HCT116 (cell line): ENCODE data around the gene MAP7. TPM values are rescaled to one million over a fixed set of nuclear protein-coding genes. Genes with fewer than 3 reads are reported as not detected.

Experiments used
- ATAC-seq: fragments of 200-7000 bp; cut with Tn5 transposase; 2 replicates; pipeline ENCODE4 v1.9.1; 2020; ENCODE audit warnings: mild to moderate bottlenecking, moderate library complexity
- BruUV-seq: library from RNA; stranded (reverse); fragments of 400-500 nt; replicated peaks from 2 replicates; lab custom pipeline; 2021; lab: Mats Ljungman, UMichigan
- CTCF ChIA-PET: fragments of 300-600 bp; sonication (Branson Sonifier 250); formaldehyde crosslinking; loops from one replicate; lab custom pipeline; 2021; ENCODE audit warnings: antibody characterized with exemption; lab: Charles Lee
- POLR2A ChIA-PET: fragments of 300-600, 350-600 bp; sonication (Branson Sonifier 250); formaldehyde crosslinking; loops from one replicate; lab custom pipeline; 2021; ENCODE audit warnings: antibody characterized with exemption; lab: Charles Lee
- RAD21 ChIA-PET, 2 experiments: fragments of 300-600 bp; sonication (Branson Sonifier 250); formaldehyde crosslinking; loops; one replicate each; lab custom pipeline; 2023; ENCODE audit warnings: low total read pairs in 2 of 2; ENCODE audit not compliant: uncharacterized antibody in 2 of 2, unreplicated experiment in 2 of 2, low non-redundant PET in 1 of 2; lab: Charles Lee
- DNase-seq: peaks from one replicate; pipeline ENCODE4 v3.0.0-alpha.2; 2010; ENCODE audit warnings: low read depth, low spot score
- H2AFZ ChIP-seq: fragments of 200-600 bp; shearing (Covaris generic), sonication (generic); 2 replicates; pipeline ENCODE4 v1.6.1; 2017; ENCODE audit warnings: low read depth, mixed run types, mixed read lengths, antibody characterized with exemption, low read length; ENCODE audit not compliant: poor library complexity, severe bottlenecking
- H3K27ac ChIP-seq: 2 replicates; pipeline ENCODE4 v1.5.1; 2012; ENCODE audit warnings: low read depth, low read length
- H3K27me3 ChIP-seq: fragments of 200-600 bp; sonication (generic); 2 replicates; pipeline ENCODE4 v1.6.1; 2016; ENCODE audit warnings: mixed run types, low read length, mixed read lengths; ENCODE audit not compliant: insufficient read depth
- H3K36me3 ChIP-seq, 2 experiments: fragments of 200-500 bp in 1 of 2; fragments of 200-600 bp in 1 of 2; sonication (Bioruptor generic) in 1 of 2; sonication (generic) in 1 of 2; 2 replicates each; pipeline versions ENCODE4 v1.5.1 to v1.6.1; 2014 to 2016; ENCODE audit warnings: low read length in 2 of 2, inconsistent platforms in 1 of 2, mixed read lengths in 1 of 2, mixed run types in 1 of 2; ENCODE audit not compliant: insufficient read depth in 2 of 2, control insufficient read depth in 1 of 2
- H3K4me1 ChIP-seq, 2 experiments: fragments of 200-600 bp in 1 of 2; sonication (generic) in 1 of 2; 2 replicates each; pipeline versions ENCODE4 v1.5.1 to v1.6.1; 2012 to 2017; ENCODE audit warnings: low read length in 2 of 2, inconsistent platforms in 1 of 2, mild to moderate bottlenecking in 1 of 2, mixed read lengths in 1 of 2, mixed run types in 1 of 2, moderate library complexity in 1 of 2; ENCODE audit not compliant: insufficient read depth in 2 of 2, control insufficient read depth in 1 of 2
- H3K4me2 ChIP-seq: fragments of 200-600 bp; sonication (generic); 2 replicates; pipeline ENCODE4 v1.6.1; 2017; ENCODE audit warnings: mixed run types, low read length, mixed read lengths
- H3K4me3 ChIP-seq, 2 experiments: fragments of 200-600 bp in 1 of 2; sonication (generic) in 1 of 2; replicated peaks in 1 of 2; 2 replicates each; pipeline ENCODE4 v1.5.1; 2011 to 2016; ENCODE audit warnings: low read length in 2 of 2, control low read depth in 1 of 2, low read depth in 1 of 2, mild to moderate bottlenecking in 1 of 2, mixed read lengths in 1 of 2, mixed run types in 1 of 2
- H3K79me2 ChIP-seq: fragments of 200-600 bp; sonication (generic); 2 replicates; pipeline ENCODE4 v1.6.1; 2017; ENCODE audit warnings: mild to moderate bottlenecking, mixed run types, low read length, moderate library complexity, mixed read lengths; ENCODE audit not compliant: insufficient read depth
- H3K9ac ChIP-seq: fragments of 200-600 bp; sonication (generic); 2 replicates; pipeline ENCODE4 v1.6.1; 2016; ENCODE audit warnings: low read length, mixed read lengths
- H3K9me2 ChIP-seq: fragments of 200-600 bp; sonication (generic), shearing (Covaris generic); 2 replicates; pipeline ENCODE4 v1.6.1; 2017; ENCODE audit warnings: mixed run types, mild to moderate bottlenecking, moderate library complexity; ENCODE audit not compliant: insufficient read depth
- H3K9me3 ChIP-seq, 2 experiments: fragments of 200-500 bp in 1 of 2; fragments of 200-600 bp in 1 of 2; sonication (Bioruptor generic) in 1 of 2; sonication (generic) in 1 of 2; 2 replicates each; pipeline ENCODE4 v1.6.1; 2014 to 2017; ENCODE audit warnings: low read length in 2 of 2, mixed read lengths in 2 of 2, inconsistent platforms in 1 of 2, low read depth in 1 of 2, mild to moderate bottlenecking in 1 of 2, mixed run types in 1 of 2, moderate library complexity in 1 of 2; ENCODE audit not compliant: control insufficient read depth in 1 of 2, insufficient read depth in 1 of 2
- H4K20me1 ChIP-seq: fragments of 200-600 bp; sonication (generic), shearing (Covaris generic); 2 replicates; pipeline ENCODE4 v1.6.1; 2017; ENCODE audit warnings: mixed run types, mild to moderate bottlenecking, moderate library complexity; ENCODE audit not compliant: insufficient read depth
- CEBPB ChIP-seq: IDR thresholded peaks from 2 replicates; pipeline ENCODE4 v1.6.1; 2012; ENCODE audit warnings: low read depth
- ELF1 ChIP-seq: IDR thresholded peaks from 2 replicates; pipeline ENCODE4 v1.6.1; 2012; ENCODE audit warnings: low read depth, borderline replicate concordance
- EZH2 ChIP-seq: fragments of 200-600 bp; sonication (generic); IDR thresholded peaks from 2 replicates; pipeline ENCODE4 v1.6.1; 2017; ENCODE audit warnings: antibody characterized with exemption, mixed run types
- FOSL1 ChIP-seq: IDR thresholded peaks from 2 replicates; pipeline ENCODE4 v1.6.1; 2012; ENCODE audit warnings: low read depth
- JUND ChIP-seq: IDR thresholded peaks from 2 replicates; pipeline ENCODE4 v1.6.1; 2012
- POLR2AphosphoS5 ChIP-seq: IDR thresholded peaks from 2 replicates; pipeline ENCODE4 v1.6.1; 2011; ENCODE audit warnings: mild to moderate bottlenecking, low read depth, low read length, moderate library complexity
- SIN3A ChIP-seq: IDR thresholded peaks from 2 replicates; pipeline ENCODE4 v1.6.1; 2012; ENCODE audit warnings: low read depth
- YY1 ChIP-seq: IDR thresholded peaks from 2 replicates; pipeline ENCODE4 v1.6.1; 2011; ENCODE audit warnings: low read length, low read depth, moderate library complexity, mild to moderate bottlenecking; ENCODE audit not compliant: insufficient replicate concordance; ENCODE audit errors: extremely low read depth
- intact Hi-C: fragments of 100-400 bp; cut with micrococcal nuclease; formaldehyde crosslinking; loops from 2 replicates; pipeline ENCODE4 v1.10.0; 2022
- total RNA-seq: library from RNA; stranded (reverse); gene quantifications from one replicate; pipeline ENCODE4 v1.2.1, GENCODE V29; 2021; ENCODE audit not compliant: unreplicated experiment
- TF ChIP-seq, protein P1 (sequence below), 3 experiments: fragments of 200-600 bp in 1 of 3; sonication (generic) in 1 of 3; IDR thresholded peaks in 2 of 3; conservative IDR thresholded peaks in 1 of 3; 2 replicates each; pipeline ENCODE4 v1.5.1; 2012 to 2017; ENCODE audit warnings: low read depth in 2 of 3, low read length in 2 of 3, antibody characterized with exemption in 1 of 3, borderline replicate concordance in 1 of 3, control low read depth in 1 of 3, mild to moderate bottlenecking in 1 of 3, mixed read lengths in 1 of 3, mixed run types in 1 of 3, moderate library complexity in 1 of 3; ENCODE audit not compliant: insufficient read depth in 1 of 3
- TF ChIP-seq, protein P2 (sequence below): IDR thresholded peaks from 2 replicates; pipeline ENCODE4 v1.6.1; 2011; ENCODE audit warnings: mild to moderate bottlenecking, low read length, moderate library complexity; ENCODE audit not compliant: insufficient replicate concordance; ENCODE audit errors: extremely low read depth
- TF ChIP-seq, protein P3 (sequence below): IDR thresholded peaks from 2 replicates; pipeline ENCODE4 v1.6.1; 2012; ENCODE audit warnings: low read depth

The MAP7 gene
- total RNA-seq, 1 experiment from 2014 or later, result 35.5 TPM

DNA sequence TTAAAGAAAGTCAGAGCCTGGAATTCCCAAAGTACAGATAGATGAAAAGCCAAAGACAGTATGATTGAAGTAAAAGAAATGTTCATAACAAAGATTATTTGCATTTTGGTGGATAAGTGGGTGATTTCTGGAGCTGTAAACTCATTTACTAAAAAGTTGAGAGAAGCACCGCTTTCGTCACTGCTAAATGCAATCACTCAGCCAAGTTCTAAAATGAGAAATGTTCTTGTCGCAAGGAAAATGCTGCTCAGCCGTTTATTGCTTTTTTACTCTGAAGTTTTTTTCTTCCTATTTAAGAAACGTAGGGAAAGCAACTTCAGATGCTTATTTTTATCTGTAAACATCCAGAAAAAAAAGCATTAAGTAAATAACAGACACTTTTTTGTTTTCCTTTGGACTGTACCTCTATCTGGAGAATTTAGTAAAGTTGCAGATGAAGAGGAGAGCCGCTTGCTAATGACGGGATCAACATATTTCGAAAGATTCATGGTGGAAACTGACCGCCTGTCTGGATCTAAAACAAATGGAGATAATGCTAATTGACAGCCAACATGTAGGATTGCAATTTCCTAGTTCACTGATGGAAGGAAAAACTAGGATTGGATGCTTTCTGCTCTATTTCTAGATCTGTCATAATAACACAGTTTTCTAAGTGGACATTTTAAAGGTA lies 166.8 kb downstream of the MAP7 start:
- DNase-seq, result no peak
- no peaks in the 10 kb centered on the region for H3K36me3 ChIP-seq
- intact Hi-C loops, result no loop called here
- no peak overlapping the region for H3K27ac ChIP-seq
- POLR2A ChIA-PET, result no interaction called here
- RAD21 ChIA-PET, result no interaction called here
- no peaks in the 10 kb centered on the region for H3K27me3 ChIP-seq
- no peak for ATAC-seq
- H2AFZ ChIP-seq, result no peak overlapping the region
- no peaks in the 10 kb centered on the region for H3K9me3 ChIP-seq
- no peak overlapping the region for H3K4me2 ChIP-seq
- CTCF ChIA-PET, result no interaction called here
- no peaks in the 10 kb centered on the region for H3K79me2 ChIP-seq
- H3K4me3 ChIP-seq, result no peak overlapping the region
- no peaks in the 10 kb centered on the region for H3K9me2 ChIP-seq
- no peaks in the 10 kb centered on the region for H4K20me1 ChIP-seq
- TF ChIP-seq JUND, result no peak
- TF ChIP-seq POLR2AphosphoS5, result no peak
- no peak for TF ChIP-seq FOSL1
- H3K4me1 ChIP-seq, result no peaks in the 10 kb centered on the region
- no peak overlapping the region for H3K9ac ChIP-seq
- no TSS peak for BruUV-seq

DNA sequence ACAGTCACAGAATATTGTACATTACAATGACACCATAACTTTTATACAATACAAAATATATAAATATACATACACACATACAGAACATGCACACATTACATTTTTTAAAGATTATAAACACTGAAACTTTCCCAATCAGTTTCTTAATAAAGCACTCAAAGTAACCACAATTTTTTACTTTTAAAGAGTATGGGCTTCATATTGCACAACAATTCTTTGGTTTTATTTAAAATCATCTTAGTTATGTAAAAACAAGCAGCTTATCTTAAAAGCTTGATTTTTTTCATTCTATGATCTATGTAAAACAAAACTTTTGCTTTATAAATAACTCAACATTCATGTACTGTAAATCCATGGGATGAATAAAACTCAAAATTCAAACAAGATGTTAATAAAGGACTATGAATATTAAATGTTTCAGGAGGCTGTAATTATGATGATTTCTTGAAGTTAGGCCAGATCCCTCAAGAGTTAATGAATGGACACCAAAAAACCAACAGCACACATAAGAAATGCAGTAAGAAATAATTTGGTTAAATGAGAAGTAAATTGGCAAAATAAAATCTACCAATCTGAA lies 167.5 kb downstream of the MAP7 start:
- H3K27me3 ChIP-seq, result no peaks in the 10 kb centered on the region
- DNase-seq (no peak), ATAC-seq (no peak)
- H3K36me3 ChIP-seq, result no peaks in the 10 kb centered on the region
- no TSS peak for BruUV-seq
- H3K4me3 ChIP-seq, result no peak overlapping the region
- H3K9me2 ChIP-seq, result no peaks in the 10 kb centered on the region
- no peaks in the 10 kb centered on the region for H3K79me2 ChIP-seq
- no peak overlapping the region for H3K27ac ChIP-seq
- H3K4me1 ChIP-seq, result no peaks in the 10 kb centered on the region
- TF ChIP-seq YY1 (no peak), POLR2AphosphoS5 (no peak), CEBPB (no peak), SIN3A (no peak), JUND (no peak), ELF1 (no peak), EZH2 (no peak)
- TF ChIP-seq, protein P1, sequence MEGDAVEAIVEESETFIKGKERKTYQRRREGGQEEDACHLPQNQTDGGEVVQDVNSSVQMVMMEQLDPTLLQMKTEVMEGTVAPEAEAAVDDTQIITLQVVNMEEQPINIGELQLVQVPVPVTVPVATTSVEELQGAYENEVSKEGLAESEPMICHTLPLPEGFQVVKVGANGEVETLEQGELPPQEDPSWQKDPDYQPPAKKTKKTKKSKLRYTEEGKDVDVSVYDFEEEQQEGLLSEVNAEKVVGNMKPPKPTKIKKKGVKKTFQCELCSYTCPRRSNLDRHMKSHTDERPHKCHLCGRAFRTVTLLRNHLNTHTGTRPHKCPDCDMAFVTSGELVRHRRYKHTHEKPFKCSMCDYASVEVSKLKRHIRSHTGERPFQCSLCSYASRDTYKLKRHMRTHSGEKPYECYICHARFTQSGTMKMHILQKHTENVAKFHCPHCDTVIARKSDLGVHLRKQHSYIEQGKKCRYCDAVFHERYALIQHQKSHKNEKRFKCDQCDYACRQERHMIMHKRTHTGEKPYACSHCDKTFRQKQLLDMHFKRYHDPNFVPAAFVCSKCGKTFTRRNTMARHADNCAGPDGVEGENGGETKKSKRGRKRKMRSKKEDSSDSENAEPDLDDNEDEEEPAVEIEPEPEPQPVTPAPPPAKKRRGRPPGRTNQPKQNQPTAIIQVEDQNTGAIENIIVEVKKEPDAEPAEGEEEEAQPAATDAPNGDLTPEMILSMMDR (IDR thresholded peaks at IDR 0.05 in 2 of 3, conservative IDR thresholded peaks at IDR 0.05 in 1 of 3; ENCODE audit: borderline replicate concordance in 1 of 3, insufficient read depth in 1 of 3, low read depth in 2 of 3, low read length in 2 of 3), result no peak
- TF ChIP-seq, protein P2, sequence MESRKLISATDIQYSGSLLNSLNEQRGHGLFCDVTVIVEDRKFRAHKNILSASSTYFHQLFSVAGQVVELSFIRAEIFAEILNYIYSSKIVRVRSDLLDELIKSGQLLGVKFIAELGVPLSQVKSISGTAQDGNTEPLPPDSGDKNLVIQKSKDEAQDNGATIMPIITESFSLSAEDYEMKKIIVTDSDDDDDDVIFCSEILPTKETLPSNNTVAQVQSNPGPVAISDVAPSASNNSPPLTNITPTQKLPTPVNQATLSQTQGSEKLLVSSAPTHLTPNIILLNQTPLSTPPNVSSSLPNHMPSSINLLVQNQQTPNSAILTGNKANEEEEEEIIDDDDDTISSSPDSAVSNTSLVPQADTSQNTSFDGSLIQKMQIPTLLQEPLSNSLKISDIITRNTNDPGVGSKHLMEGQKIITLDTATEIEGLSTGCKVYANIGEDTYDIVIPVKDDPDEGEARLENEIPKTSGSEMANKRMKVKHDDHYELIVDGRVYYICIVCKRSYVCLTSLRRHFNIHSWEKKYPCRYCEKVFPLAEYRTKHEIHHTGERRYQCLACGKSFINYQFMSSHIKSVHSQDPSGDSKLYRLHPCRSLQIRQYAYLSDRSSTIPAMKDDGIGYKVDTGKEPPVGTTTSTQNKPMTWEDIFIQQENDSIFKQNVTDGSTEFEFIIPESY, result no peak
- TF ChIP-seq, protein P3, sequence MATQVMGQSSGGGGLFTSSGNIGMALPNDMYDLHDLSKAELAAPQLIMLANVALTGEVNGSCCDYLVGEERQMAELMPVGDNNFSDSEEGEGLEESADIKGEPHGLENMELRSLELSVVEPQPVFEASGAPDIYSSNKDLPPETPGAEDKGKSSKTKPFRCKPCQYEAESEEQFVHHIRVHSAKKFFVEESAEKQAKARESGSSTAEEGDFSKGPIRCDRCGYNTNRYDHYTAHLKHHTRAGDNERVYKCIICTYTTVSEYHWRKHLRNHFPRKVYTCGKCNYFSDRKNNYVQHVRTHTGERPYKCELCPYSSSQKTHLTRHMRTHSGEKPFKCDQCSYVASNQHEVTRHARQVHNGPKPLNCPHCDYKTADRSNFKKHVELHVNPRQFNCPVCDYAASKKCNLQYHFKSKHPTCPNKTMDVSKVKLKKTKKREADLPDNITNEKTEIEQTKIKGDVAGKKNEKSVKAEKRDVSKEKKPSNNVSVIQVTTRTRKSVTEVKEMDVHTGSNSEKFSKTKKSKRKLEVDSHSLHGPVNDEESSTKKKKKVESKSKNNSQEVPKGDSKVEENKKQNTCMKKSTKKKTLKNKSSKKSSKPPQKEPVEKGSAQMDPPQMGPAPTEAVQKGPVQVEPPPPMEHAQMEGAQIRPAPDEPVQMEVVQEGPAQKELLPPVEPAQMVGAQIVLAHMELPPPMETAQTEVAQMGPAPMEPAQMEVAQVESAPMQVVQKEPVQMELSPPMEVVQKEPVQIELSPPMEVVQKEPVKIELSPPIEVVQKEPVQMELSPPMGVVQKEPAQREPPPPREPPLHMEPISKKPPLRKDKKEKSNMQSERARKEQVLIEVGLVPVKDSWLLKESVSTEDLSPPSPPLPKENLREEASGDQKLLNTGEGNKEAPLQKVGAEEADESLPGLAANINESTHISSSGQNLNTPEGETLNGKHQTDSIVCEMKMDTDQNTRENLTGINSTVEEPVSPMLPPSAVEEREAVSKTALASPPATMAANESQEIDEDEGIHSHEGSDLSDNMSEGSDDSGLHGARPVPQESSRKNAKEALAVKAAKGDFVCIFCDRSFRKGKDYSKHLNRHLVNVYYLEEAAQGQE, result no peak
- ChIA-PET CTCF (no interaction called here), POLR2A (no interaction called here), RAD21 (no interaction called here)
- no peaks in the 10 kb centered on the region for H4K20me1 ChIP-seq
- no peak overlapping the region for H3K9ac ChIP-seq
- intact Hi-C loops, result no loop called here
- no peak overlapping the region for H2AFZ ChIP-seq
- no peak overlapping the region for H3K4me2 ChIP-seq
- no peaks in the 10 kb centered on the region for H3K9me3 ChIP-seq
